OCI-LY7 (cell line): Measurements from ENCODE around the gene KAZN. TPM values are rescaled to one million over a fixed set of nuclear protein-coding genes. Genes with fewer than 3 reads are reported as not detected.
A peak's percentile ranks its signal among the peaks of the same experiment; 100 is the strongest.

Source experiments
- BruUV-seq: library from RNA; stranded (reverse); fragments of 400-500 nt; replicated peaks from 2 replicates; lab custom pipeline; 2021; lab: Mats Ljungman, UMichigan
- CTCF ChIA-PET: fragments of 300-600 bp; sonication (Branson Sonifier 250); formaldehyde crosslinking; loops from one replicate; lab custom pipeline; 2022; ENCODE audit warnings: antibody characterized with exemption; ENCODE audit not compliant: unreplicated experiment; lab: Charles Lee
- POLR2A ChIA-PET: fragments of 300-600 bp; sonication (Branson Sonifier 250); formaldehyde crosslinking; loops from one replicate; lab custom pipeline; 2022; ENCODE audit warnings: antibody characterized with exemption; lab: Charles Lee
- DNase-seq: peaks from one replicate; pipeline ENCODE4 v3.0.0-alpha.2; 2015; ENCODE audit warnings: low spot score
- H2AFZ ChIP-seq: fragments of 200-600 bp; sonication (generic), shearing (Covaris generic); 2 replicates; pipeline ENCODE4 v1.6.1; 2014; ENCODE audit warnings: mild to moderate bottlenecking, antibody characterized with exemption, low read length, moderate library complexity
- H3K27ac ChIP-seq: fragments of 200-600 bp; sonication (generic); 2 replicates; pipeline ENCODE4 v1.5.1; 2014; ENCODE audit warnings: mixed run types, low read depth, mild to moderate bottlenecking, moderate library complexity, low read length, inconsistent platforms; ENCODE audit not compliant: poor library complexity, severe bottlenecking
- H3K36me3 ChIP-seq: fragments of 200-600 bp; sonication (generic); 2 replicates; pipeline ENCODE4 v1.6.1; 2014; ENCODE audit warnings: mild to moderate bottlenecking, antibody characterized with exemption, low read length, moderate library complexity, mixed read lengths; ENCODE audit not compliant: insufficient read depth
- H3K4me1 ChIP-seq: fragments of 200-600 bp; sonication (generic); 2 replicates; pipeline ENCODE4 v1.5.1; 2014; ENCODE audit warnings: mild to moderate bottlenecking, low read length; ENCODE audit not compliant: insufficient read depth, poor library complexity, severe bottlenecking
- H3K4me2 ChIP-seq: fragments of 200-600 bp; sonication (generic); 2 replicates; pipeline ENCODE4 v1.6.1; 2014; ENCODE audit warnings: mild to moderate bottlenecking, low read length
- H3K4me3 ChIP-seq: fragments of 200-600 bp; sonication (generic); 2 replicates; pipeline ENCODE4 v1.5.1; 2014; ENCODE audit warnings: mild to moderate bottlenecking, low read depth, low read length; ENCODE audit not compliant: poor library complexity, severe bottlenecking
- H3K79me2 ChIP-seq: fragments of 200-600 bp; sonication (generic); 2 replicates; pipeline ENCODE4 v1.6.1; 2016; ENCODE audit warnings: low read depth, mild to moderate bottlenecking, low read length, moderate library complexity, mixed read lengths; ENCODE audit not compliant: insufficient read depth
- H3K9me2 ChIP-seq: fragments of 200-600 bp; sonication (generic); 2 replicates; pipeline ENCODE4 v1.6.1; 2016; ENCODE audit warnings: mild to moderate bottlenecking, low read length, mixed read lengths; ENCODE audit not compliant: insufficient read depth
- H3K9me3 ChIP-seq: fragments of 200-600 bp; sonication (generic); 2 replicates; pipeline ENCODE4 v1.6.1; 2014; ENCODE audit warnings: mild to moderate bottlenecking, mixed run types, low read length, mixed read lengths
- H4K20me1 ChIP-seq: fragments of 200-600 bp; sonication (generic); 2 replicates; pipeline ENCODE4 v1.6.1; 2014; ENCODE audit warnings: mild to moderate bottlenecking, antibody characterized with exemption, low read length, moderate library complexity, mixed read lengths; ENCODE audit not compliant: insufficient read depth
- EZH2phosphoT487 ChIP-seq: fragments of 200-600 bp; sonication (generic); IDR thresholded peaks from 2 replicates; pipeline ENCODE4 v1.6.1; 2018; ENCODE audit warnings: low read depth, borderline replicate concordance, mild to moderate bottlenecking, mixed run types, antibody characterized with exemption, low read length, moderate library complexity, mixed read lengths
- intact Hi-C: fragments of 100-400 bp; cut with micrococcal nuclease; formaldehyde crosslinking; loops from one replicate; pipeline ENCODE4 v1.10.0; 2022; ENCODE audit not compliant: unreplicated experiment
- total RNA-seq, 2 experiments: library from RNA; depleted of rRNA in 1 of 2; stranded (reverse); fragments of >200 nt in 1 of 2; shearing (Covaris generic) in 1 of 2; gene quantifications; 2 replicates each; pipeline ENCODE4 v1.2.3, GENCODE V29; 2014 to 2022
- TF ChIP-seq, protein P1 (sequence below): fragments of 200-600 bp; sonication (generic); conservative IDR thresholded peaks from 2 replicates; pipeline ENCODE4 v1.5.1; 2014; ENCODE audit warnings: mild to moderate bottlenecking, antibody characterized with exemption, low read length, moderate library complexity, mixed read lengths

Gene KAZN
- total RNA-seq, 2 experiments from 2014 or later = 0.40 to 2.4 TPM

DNA sequence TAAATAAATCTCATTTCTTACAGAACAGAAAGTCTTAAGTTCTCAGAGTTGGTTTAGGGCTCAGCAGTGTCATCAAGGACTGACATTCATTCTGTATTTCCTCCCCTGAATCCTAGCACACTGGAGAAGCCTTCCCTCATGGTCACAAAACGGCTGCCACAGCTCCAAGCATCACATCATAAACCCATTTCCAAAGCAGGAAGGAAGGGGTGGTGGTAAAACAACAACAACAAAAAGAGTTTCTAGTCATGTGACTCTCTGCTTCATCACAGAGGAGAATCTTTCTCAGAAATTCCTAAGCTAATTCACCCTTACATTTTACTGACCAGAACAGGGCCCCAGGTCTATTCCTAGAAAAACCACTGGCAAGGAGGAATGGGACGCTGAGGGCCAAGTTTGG lies 210.3 kb downstream of the KAZN start:
- peak overlapping the region; percentile 56; the same call in 1 of the 2 replicates for H2AFZ ChIP-seq
- H3K79me2 ChIP-seq = no peaks in the 10 kb centered on the region
- peaks cover 19% of the 10 kb centered on the region for H3K9me3 ChIP-seq
- no peak overlapping the region for H3K4me3 ChIP-seq
- no peak for DNase-seq
- peaks cover 21% of the 10 kb centered on the region for H3K4me1 ChIP-seq
- peak overlapping the region; percentile 48 for H3K27ac ChIP-seq
- TF ChIP-seq EZH2phosphoT487 = no peak
- TF ChIP-seq, protein P1, sequence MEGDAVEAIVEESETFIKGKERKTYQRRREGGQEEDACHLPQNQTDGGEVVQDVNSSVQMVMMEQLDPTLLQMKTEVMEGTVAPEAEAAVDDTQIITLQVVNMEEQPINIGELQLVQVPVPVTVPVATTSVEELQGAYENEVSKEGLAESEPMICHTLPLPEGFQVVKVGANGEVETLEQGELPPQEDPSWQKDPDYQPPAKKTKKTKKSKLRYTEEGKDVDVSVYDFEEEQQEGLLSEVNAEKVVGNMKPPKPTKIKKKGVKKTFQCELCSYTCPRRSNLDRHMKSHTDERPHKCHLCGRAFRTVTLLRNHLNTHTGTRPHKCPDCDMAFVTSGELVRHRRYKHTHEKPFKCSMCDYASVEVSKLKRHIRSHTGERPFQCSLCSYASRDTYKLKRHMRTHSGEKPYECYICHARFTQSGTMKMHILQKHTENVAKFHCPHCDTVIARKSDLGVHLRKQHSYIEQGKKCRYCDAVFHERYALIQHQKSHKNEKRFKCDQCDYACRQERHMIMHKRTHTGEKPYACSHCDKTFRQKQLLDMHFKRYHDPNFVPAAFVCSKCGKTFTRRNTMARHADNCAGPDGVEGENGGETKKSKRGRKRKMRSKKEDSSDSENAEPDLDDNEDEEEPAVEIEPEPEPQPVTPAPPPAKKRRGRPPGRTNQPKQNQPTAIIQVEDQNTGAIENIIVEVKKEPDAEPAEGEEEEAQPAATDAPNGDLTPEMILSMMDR = no peak
- BruUV-seq = no TSS peak
- no peaks in the 10 kb centered on the region for H3K36me3 ChIP-seq
- intact Hi-C loops = no loop called here
- no peaks in the 10 kb centered on the region for H4K20me1 ChIP-seq
- H3K4me2 ChIP-seq = peak overlapping the region; percentile 44
- CTCF ChIA-PET = no interaction called here
- POLR2A ChIA-PET = no interaction called here
- H3K9me2 ChIP-seq = no peaks in the 10 kb centered on the region

DNA sequence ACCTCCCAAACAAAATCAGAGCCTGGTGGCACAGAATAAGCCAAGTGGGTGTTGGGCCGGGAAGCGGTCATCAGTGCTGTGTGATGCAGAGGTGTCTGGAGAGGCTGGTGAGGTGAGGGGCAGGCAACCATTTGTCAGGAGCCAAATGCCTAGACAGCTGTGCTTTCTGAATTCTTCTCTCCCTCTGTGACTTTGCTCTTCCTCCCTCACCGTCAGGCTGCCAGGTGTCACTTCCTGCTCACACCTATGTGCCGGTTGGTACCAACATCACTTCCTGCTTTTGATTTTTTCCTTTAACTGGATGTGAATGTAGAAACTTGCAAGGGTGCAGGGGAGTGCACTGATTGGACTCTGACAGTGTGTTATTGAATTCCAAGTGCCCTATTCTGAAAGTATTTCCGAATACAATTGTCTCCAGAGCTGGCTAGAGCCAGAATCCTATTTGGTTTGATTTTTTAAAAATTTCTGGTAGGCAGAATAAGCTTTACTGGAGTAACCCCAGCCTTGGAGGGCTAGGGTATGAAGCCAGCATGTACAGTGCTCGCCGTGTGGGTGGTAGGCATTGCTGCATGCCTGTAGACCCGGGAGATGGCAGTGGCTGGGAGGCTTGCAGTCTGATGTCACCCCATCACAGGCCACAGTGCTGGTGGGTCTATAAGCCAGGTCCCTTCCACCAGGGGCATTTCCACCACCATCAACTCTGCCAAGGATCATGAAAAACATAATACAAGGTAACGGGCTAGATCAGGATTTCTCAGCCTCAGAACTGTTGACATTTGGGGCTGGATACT lies 210.9 kb downstream of the KAZN start:
- DNase-seq = peak; percentile 77
- Histone ChIP-seq H4K20me1 (no peaks in the 10 kb centered on the region), H3K79me2 (no peaks in the 10 kb centered on the region), H3K9me3 (peaks cover 19% of the 10 kb centered on the region), H2AFZ (peak overlapping the region; percentile 56; the same call in 1 of the 2 replicates), H3K27ac (peak overlapping the region; percentile 48), H3K36me3 (no peaks in the 10 kb centered on the region), H3K4me1 (peaks cover 21% of the 10 kb centered on the region), H3K9me2 (no peaks in the 10 kb centered on the region), H3K4me2 (peak overlapping the region; percentile 44), H3K4me3 (no peak overlapping the region)
- ChIA-PET POLR2A (no interaction called here), CTCF (no interaction called here)
- intact Hi-C loops = no loop called here
- no TSS peak for BruUV-seq
- TF ChIP-seq, protein P1 = no peak
- TF ChIP-seq EZH2phosphoT487 = no peak
